AG04450 (cell line): ENCODE data around the gene CAPN8. TPM values are rescaled to one million over a fixed set of nuclear protein-coding genes. Genes with fewer than 3 reads are reported as not detected.

Experiments used
- CTCF ChIA-PET: fragments of 300-600, 350-600 bp; formaldehyde crosslinking; extraction: SDS; loops from one replicate; lab custom pipeline; 2022; ENCODE audit warnings: antibody characterized with exemption, inconsistent platforms; lab: Charles Lee
- POLR2A ChIA-PET: fragments of 350-600 bp; formaldehyde crosslinking; extraction: SDS; loops from one replicate; lab custom pipeline; 2021; ENCODE audit warnings: antibody characterized with exemption, inconsistent platforms; lab: Yijun Ruan, JAX
- DNase-seq: peaks from one replicate; pipeline ENCODE4 v3.0.0-alpha.2; 2011; ENCODE audit warnings: low read depth, low spot score
- H3K27ac ChIP-seq: one replicate; pipeline ENCODE4 v1.5.1; 2012; ENCODE audit warnings: low read depth, low read length, control low read depth
- H3K27me3 ChIP-seq: one replicate; pipeline ENCODE4 v1.6.0; 2012; ENCODE audit warnings: low read length; ENCODE audit not compliant: control insufficient read depth, insufficient read depth
- H3K4me3 ChIP-seq: 2 replicates; pipeline ENCODE4 v1.5.1; 2011; ENCODE audit warnings: mild to moderate bottlenecking, low read depth, low read length, control low read depth
- H3K9me3 ChIP-seq: 2 replicates; pipeline ENCODE4 v1.5.1; 2012; ENCODE audit warnings: low read length; ENCODE audit not compliant: control insufficient read depth, insufficient read depth
- polyA plus RNA-seq: library from polyadenylated mRNA; depleted of rRNA; stranded (reverse); fragments of >200 nt; gene quantifications from 2 replicates; pipeline ENCODE4 v1.2.3, GENCODE V29; 2011
- TF ChIP-seq, protein P1 (sequence below): IDR thresholded peaks from 2 replicates; pipeline ENCODE4 v1.5.1; 2011; ENCODE audit warnings: low read depth, low read length, control low read depth, inconsistent platforms

Gene CAPN8
- polyA plus RNA-seq, 1 experiment = not detected

DNA sequence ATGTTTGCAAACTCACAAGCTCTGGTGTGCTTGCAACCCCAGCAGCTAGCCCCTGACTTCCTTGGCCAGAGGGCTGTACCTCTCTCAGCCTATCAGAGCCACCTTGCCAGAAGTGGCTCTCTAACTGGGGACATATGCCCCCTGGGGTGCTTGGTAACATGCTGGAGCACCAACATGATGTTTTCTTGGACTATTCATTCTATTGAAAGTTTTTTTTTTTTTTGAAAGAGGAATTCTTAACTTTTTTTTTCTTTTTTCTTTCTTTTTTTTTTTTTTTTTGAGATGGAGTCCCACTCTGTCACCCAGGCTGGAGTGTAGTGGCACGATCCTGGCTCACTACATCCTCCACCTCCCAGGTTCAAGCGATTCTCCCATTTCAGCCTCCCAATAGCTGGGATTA is 14.7 kb upstream of the CAPN8 start:
- H3K27me3 ChIP-seq = peaks cover 10% of the 10 kb centered on the region
- no peaks in the 10 kb centered on the region for H3K9me3 ChIP-seq
- CTCF ChIA-PET = interaction anchor here (0.6 to 12.9 kb wide), 2 partner anchors 180 to 548 kb away, joined by 3 to 225 read pairs; no protein-coding TSS in a partner anchor
- POLR2A ChIA-PET = no interaction called here
- TF ChIP-seq, protein P1, sequence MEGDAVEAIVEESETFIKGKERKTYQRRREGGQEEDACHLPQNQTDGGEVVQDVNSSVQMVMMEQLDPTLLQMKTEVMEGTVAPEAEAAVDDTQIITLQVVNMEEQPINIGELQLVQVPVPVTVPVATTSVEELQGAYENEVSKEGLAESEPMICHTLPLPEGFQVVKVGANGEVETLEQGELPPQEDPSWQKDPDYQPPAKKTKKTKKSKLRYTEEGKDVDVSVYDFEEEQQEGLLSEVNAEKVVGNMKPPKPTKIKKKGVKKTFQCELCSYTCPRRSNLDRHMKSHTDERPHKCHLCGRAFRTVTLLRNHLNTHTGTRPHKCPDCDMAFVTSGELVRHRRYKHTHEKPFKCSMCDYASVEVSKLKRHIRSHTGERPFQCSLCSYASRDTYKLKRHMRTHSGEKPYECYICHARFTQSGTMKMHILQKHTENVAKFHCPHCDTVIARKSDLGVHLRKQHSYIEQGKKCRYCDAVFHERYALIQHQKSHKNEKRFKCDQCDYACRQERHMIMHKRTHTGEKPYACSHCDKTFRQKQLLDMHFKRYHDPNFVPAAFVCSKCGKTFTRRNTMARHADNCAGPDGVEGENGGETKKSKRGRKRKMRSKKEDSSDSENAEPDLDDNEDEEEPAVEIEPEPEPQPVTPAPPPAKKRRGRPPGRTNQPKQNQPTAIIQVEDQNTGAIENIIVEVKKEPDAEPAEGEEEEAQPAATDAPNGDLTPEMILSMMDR = no peak
- no peak overlapping the region for H3K4me3 ChIP-seq
- DNase-seq = no peak
- H3K27ac ChIP-seq = no peak overlapping the region

DNA sequence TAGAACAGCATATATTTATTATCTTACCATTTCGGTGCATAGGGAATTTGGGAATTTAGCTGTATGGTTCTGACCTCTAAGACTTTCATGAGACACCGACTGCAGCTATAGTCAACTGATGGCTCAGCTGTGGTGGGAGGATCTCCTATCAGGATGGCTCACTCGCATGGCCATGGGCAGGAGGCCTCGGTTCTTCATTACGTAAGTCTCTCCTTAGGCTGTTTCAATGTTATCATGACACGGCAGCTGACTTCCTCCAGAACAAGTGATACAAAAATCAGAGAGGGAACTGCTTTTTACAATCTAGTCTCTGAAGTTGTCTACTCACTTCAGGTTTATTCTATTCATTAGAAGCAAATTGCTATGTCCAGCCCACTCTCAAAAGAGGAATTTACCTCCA is 13.3 kb upstream of the CAPN8 start:
- DNase-seq = no peak
- Histone ChIP-seq H3K9me3 (peaks cover 6% of the 10 kb centered on the region), H3K4me3 (no peak overlapping the region), H3K27ac (no peak overlapping the region), H3K27me3 (peaks cover 7% of the 10 kb centered on the region)
- TF ChIP-seq, protein P1 = no peak
- CTCF ChIA-PET = interaction anchor here (1.2 to 12.9 kb wide), 2 partner anchors 546 to 589 kb away, joined by 4 to 225 read pairs; no protein-coding TSS in a partner anchor
- POLR2A ChIA-PET = no interaction called here

DNA sequence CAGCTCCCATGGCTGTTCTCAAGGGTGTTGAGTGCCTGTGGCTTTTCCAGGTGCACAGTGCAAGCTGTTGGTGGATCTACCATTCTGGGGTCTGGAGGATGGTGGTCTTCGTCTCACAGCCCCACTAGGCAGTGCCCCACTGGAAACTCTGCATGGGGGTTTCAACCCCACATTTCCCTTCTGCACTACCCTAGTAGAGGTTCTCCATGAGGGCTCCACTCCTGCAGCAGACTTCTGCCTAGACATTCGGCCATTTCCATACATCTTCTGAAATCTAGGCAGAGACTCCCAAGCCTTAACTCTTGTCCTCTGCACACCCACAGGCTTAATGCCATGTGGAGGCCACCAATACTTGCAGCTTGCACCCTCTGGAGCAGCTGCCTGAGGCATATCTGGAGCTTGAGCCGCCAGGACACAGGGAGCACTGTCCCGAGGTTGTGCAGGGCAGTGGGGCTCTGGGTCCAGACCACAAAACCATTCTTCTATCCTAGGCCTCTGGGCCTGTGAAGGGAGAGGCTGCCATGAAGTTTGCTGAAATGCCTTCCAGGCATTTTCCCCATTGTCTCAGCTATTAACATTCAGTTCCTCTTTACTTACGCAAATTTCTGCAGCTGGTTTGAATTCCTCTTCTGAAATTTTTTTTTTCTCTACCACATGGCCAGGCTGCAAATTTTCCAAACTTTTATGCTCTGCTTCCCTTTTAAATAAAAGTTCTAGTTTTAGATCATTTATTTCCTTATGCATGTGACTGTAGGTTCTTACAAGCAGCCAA is 8.8 kb upstream of the CAPN8 start:
- TF ChIP-seq, protein P1 = no peak
- H3K27ac ChIP-seq = no peak overlapping the region
- H3K4me3 ChIP-seq = no peak overlapping the region
- ChIA-PET POLR2A (no interaction called here), CTCF (interaction anchor here (1.2 to 1.3 kb wide), 2 partner anchors 10 to 551 kb away, joined by 3 to 4 read pairs; no protein-coding TSS in a partner anchor)
- DNase-seq = no peak
- peaks cover 6% of the 10 kb centered on the region for H3K27me3 ChIP-seq
- H3K9me3 ChIP-seq = peaks cover 6% of the 10 kb centered on the region

DNA sequence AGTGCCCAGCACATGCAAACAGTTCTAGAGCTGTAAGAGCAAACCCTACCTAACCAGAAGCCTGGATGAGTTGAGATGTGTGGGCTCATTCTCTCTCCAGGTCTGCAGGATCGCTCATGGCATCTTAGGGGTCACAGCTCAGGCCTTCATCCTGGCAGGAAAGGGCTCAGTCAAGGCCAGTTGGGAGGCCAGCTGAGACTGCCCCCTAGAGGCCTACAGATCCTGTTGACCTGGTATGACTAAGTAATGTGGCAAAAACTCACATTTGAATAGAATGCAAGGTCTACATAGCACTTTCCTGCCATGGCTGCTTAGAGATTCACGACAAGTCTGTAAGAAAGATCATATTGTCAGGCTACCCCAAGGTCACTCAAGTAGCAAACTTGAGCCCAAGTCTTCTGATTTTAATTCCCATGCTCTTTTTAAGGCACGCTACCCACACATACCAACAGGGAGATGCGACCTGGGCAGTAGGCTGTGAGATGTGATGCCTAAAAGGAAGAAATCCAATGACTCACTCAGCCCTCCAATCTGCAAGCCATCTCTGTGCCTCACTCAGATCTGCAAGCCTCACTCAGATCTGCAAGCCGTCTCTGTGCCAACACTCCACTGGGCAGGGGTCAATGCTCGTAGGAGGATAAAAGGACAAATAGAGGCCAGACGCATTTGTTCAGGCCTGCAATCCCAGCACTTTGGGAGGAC is 5.1 kb upstream of the CAPN8 start:
- Histone ChIP-seq H3K27ac (no peak overlapping the region), H3K9me3 (peaks cover 6% of the 10 kb centered on the region), H3K27me3 (peaks cover 2% of the 10 kb centered on the region), H3K4me3 (no peak overlapping the region)
- TF ChIP-seq, protein P1 = peak; percentile 46
- ChIA-PET POLR2A (no interaction called here), CTCF (interaction anchor here (0.7 to 1.0 kb wide), 4 partner anchors 535 to 583 kb away, joined by 3 to 5 read pairs (median 4); no protein-coding TSS in a partner anchor)
- DNase-seq = no peak
